ENCODE data around the gene ZNF385B.

Gene ZNF385B

GRCh38 chr2:179855673-179856072 is 5.7 kb downstream of the ZNF385B start:
- no peak for DNase-seq

GRCh38 chr2:179854891-179855290 is 6.5 kb downstream of the ZNF385B start:
- DNase-seq: no peak

GRCh38 chr2:179853108-179853507 is 8.3 kb downstream of the ZNF385B start:
- no peak for DNase-seq

GRCh38 chr2:179850188-179850587 is 11.2 kb downstream of the ZNF385B start:
- DNase-seq: no peak

GRCh38 chr2:179849719-179850118 is 11.7 kb downstream of the ZNF385B start:
- DNase-seq: no peak

GRCh38 chr2:179843541-179843940 is 17.9 kb downstream of the ZNF385B start:
- DNase-seq: no peak

- DNase-seq: no peak
These were observed 18.8 kb downstream of the ZNF385B start for GRCh38 chr2:179842498-179843153.

- no peak for DNase-seq
These were observed 20.6 kb downstream of the ZNF385B start for GRCh38 chr2:179840840-179841239.

- DNase-seq: no peak
These were observed 24.0 kb downstream of the ZNF385B start for GRCh38 chr2:179837408-179837807.

- DNase-seq: no peak
These were observed 31.2 kb downstream of the ZNF385B start for GRCh38 chr2:179830043-179830787.

- no peak for DNase-seq
These were observed 35.1 kb downstream of the ZNF385B start for GRCh38 chr2:179826297-179826696.

GRCh38 chr2:179825494-179825893 is 35.9 kb downstream of the ZNF385B start:
- no peak for DNase-seq

GRCh38 chr2:179824961-179825360 is 36.5 kb downstream of the ZNF385B start:
- DNase-seq: no peak

- no peak for DNase-seq
These were observed 38.9 kb downstream of the ZNF385B start for GRCh38 chr2:179822540-179822939.

- no peak for DNase-seq
These were observed 42.9 kb downstream of the ZNF385B start for GRCh38 chr2:179818546-179818945.

- no peak for DNase-seq
These were observed 44.1 kb downstream of the ZNF385B start for GRCh38 chr2:179817181-179817841.

GRCh38 chr2:179814050-179814449 is 47.4 kb downstream of the ZNF385B start:
- DNase-seq: no peak

GRCh38 chr2:179812501-179812900 is 48.9 kb downstream of the ZNF385B start:
- DNase-seq: no peak

GRCh38 chr2:179811042-179811441 is 50.4 kb downstream of the ZNF385B start:
- DNase-seq: no peak

GRCh38 chr2:179809606-179810005 is 51.8 kb downstream of the ZNF385B start:
- no peak for DNase-seq

- no peak for DNase-seq
These were observed 56.4 kb downstream of the ZNF385B start for GRCh38 chr2:179805001-179805400.

- no peak for DNase-seq
These were observed 57.2 kb downstream of the ZNF385B start for GRCh38 chr2:179804206-179804605.

GRCh38 chr2:179802051-179802882 is 59.1 kb downstream of the ZNF385B start:
- no peak for DNase-seq
